Glutamatergic neuron (in vitro differentiated cells): ENCODE data around the gene GTPBP4. TPM values are rescaled to one million over a fixed set of nuclear protein-coding genes. Genes with fewer than 3 reads are reported as not detected.

Experiments
- DNase-seq: peaks from one replicate; pipeline ENCODE4 v3.0.0; 2022
- H3K27ac Mint-ChIP-seq: one replicate; pipeline ENCODE4 v1.8.0; 2020; ENCODE audit warnings: mild to moderate bottlenecking, mixed read lengths, inconsistent platforms; ENCODE audit not compliant: unreplicated experiment
- H3K27me3 Mint-ChIP-seq: one replicate; pipeline ENCODE4 v1.8.0; 2020; ENCODE audit warnings: mild to moderate bottlenecking, moderate library complexity, mixed read lengths, inconsistent platforms; ENCODE audit not compliant: unreplicated experiment
- H3K36me3 Mint-ChIP-seq: one replicate; pipeline ENCODE4 v1.8.0; 2020; ENCODE audit warnings: mild to moderate bottlenecking, mixed read lengths, inconsistent platforms; ENCODE audit not compliant: unreplicated experiment
- H3K4me1 Mint-ChIP-seq: one replicate; pipeline ENCODE4 v1.8.0; 2020; ENCODE audit warnings: mild to moderate bottlenecking, low read depth, mixed read lengths, inconsistent platforms; ENCODE audit not compliant: unreplicated experiment
- H3K4me3 Mint-ChIP-seq: one replicate; pipeline ENCODE4 v1.8.0; 2020; ENCODE audit warnings: mild to moderate bottlenecking, mixed read lengths, inconsistent platforms; ENCODE audit not compliant: unreplicated experiment
- H3K9me3 Mint-ChIP-seq: one replicate; pipeline ENCODE4 v1.8.0; 2020; ENCODE audit warnings: mild to moderate bottlenecking, moderate library complexity, mixed read lengths, inconsistent platforms; ENCODE audit not compliant: unreplicated experiment
- total RNA-seq: library from RNA; stranded (reverse); fragmentation: NEBNext Ultra II Directional; extraction: Animal tissue kit (Norgen Biotek cat#: 25700); gene quantifications from one replicate; pipeline ENCODE4 v1.2.1, GENCODE V29; 2021; ENCODE audit not compliant: unreplicated experiment
- TF ChIP-seq, protein P1 (sequence below): fragments of 200-600 bp; sonication (generic); IDR thresholded peaks from one replicate; pipeline ENCODE4 v1.5.0; 2021; ENCODE audit not compliant: partially characterized antibody, unreplicated experiment

GTPBP4 gene
- total RNA-seq, 1 donor from 2014 or later: 45.4 TPM

DNA sequence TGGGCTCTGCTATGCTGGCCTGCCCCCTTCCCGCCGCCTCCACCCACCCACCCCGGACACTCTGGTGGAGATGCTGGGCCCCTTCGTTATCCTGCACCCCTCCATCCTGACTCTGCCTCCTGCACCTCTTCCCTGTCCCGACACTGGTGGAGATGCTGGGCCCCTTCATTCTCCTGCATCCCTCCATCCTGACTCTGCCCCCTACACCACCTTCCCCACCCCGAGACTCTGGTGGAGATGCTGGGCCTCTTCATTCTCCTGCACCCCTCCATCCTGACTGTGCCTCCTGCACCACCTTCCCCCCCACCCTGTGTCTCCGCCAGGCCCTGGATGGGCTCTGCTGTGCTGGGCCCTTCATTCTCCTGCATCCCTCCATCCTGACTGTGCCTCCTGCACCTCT, 22.5 kb downstream of the GTPBP4 start:
- peaks cover 4% of the 10 kb centered on the region for H3K27me3 Mint-ChIP-seq
- H3K9me3 Mint-ChIP-seq: no peaks in the 10 kb centered on the region
- H3K36me3 Mint-ChIP-seq: no peaks in the 10 kb centered on the region
- DNase-seq: no peak
- TF ChIP-seq, protein P1, sequence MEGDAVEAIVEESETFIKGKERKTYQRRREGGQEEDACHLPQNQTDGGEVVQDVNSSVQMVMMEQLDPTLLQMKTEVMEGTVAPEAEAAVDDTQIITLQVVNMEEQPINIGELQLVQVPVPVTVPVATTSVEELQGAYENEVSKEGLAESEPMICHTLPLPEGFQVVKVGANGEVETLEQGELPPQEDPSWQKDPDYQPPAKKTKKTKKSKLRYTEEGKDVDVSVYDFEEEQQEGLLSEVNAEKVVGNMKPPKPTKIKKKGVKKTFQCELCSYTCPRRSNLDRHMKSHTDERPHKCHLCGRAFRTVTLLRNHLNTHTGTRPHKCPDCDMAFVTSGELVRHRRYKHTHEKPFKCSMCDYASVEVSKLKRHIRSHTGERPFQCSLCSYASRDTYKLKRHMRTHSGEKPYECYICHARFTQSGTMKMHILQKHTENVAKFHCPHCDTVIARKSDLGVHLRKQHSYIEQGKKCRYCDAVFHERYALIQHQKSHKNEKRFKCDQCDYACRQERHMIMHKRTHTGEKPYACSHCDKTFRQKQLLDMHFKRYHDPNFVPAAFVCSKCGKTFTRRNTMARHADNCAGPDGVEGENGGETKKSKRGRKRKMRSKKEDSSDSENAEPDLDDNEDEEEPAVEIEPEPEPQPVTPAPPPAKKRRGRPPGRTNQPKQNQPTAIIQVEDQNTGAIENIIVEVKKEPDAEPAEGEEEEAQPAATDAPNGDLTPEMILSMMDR: no peak
- no peaks in the 10 kb centered on the region for H3K4me1 Mint-ChIP-seq
- no peak overlapping the region for H3K4me3 Mint-ChIP-seq
- no peak overlapping the region for H3K27ac Mint-ChIP-seq

DNA sequence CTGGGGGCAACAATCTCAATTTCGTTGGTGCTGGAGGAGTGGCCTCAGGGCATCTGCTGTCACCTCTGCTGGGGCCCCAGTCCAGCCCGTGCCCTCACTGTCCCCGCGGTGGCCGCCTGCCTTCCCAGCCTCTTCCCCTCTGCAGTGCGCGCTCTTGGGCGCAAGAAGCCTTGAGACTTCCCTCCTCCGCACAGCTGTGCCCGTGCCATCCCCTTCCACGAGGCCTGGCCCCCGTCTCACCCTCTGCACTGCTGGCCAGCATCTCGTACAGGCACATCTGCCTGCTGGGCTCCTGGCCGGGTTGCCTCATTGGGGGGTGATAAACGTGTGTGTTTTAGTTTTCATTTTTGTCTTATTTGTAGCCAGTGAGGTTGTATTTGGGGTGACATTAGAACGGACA, 23.5 kb downstream of the GTPBP4 start:
- no peak overlapping the region for H3K27ac Mint-ChIP-seq
- no peak overlapping the region for H3K4me3 Mint-ChIP-seq
- H3K36me3 Mint-ChIP-seq: no peaks in the 10 kb centered on the region
- DNase-seq: no peak
- no peaks in the 10 kb centered on the region for H3K9me3 Mint-ChIP-seq
- TF ChIP-seq, protein P1: no peak
- no peaks in the 10 kb centered on the region for H3K4me1 Mint-ChIP-seq
- H3K27me3 Mint-ChIP-seq: peaks cover 4% of the 10 kb centered on the region

DNA sequence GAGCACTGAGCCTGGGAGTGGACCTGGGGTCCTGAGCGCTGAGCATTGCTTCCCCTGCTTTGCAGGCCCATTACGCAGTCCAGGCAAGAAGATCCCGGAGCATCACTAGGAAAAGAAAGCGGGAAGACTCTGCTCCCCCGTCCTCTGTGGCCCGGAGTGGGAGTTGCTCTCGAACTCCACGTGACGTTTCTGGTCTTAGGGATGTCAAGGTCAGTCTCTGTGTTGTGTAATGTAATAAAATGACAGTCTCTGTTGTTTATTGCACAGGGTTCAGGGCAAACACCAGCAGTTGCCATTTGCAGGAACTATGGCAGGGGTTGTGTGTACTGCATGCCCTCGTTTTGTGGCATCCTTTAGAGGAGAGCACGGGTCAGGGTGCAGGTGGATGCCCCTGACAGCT, 27.5 kb downstream of the GTPBP4 start:
- DNase-seq: no peak
- H3K27me3 Mint-ChIP-seq: peaks cover 4% of the 10 kb centered on the region
- no peak overlapping the region for H3K4me3 Mint-ChIP-seq
- H3K9me3 Mint-ChIP-seq: peaks cover 2% of the 10 kb centered on the region
- H3K27ac Mint-ChIP-seq: no peak overlapping the region
- no peaks in the 10 kb centered on the region for H3K36me3 Mint-ChIP-seq
- TF ChIP-seq, protein P1: no peak
- no peaks in the 10 kb centered on the region for H3K4me1 Mint-ChIP-seq

DNA sequence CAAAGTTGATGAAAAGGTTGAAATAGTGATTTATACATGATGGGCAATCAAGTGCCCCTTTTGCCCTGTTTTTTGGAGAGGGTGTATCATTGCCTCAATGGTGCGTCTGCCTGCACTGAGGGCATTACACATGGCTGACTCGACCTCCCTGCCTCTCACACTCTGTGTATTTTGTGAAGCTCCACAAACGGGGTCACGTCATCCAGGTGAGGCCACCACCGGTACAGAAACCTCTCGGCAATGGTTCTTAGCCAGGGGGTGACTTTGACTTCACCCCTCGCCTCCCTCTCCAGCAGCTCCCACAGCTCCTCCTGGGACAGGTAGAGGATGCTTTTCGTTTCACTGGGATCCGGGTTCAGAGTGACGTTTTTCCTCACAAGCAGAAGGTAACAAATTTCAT, 31.1 kb downstream of the GTPBP4 start:
- no peaks in the 10 kb centered on the region for H3K27me3 Mint-ChIP-seq
- H3K36me3 Mint-ChIP-seq: peaks cover 4% of the 10 kb centered on the region
- H3K4me1 Mint-ChIP-seq: no peaks in the 10 kb centered on the region
- peaks cover 3% of the 10 kb centered on the region for H3K9me3 Mint-ChIP-seq
- no peak overlapping the region for H3K27ac Mint-ChIP-seq
- H3K4me3 Mint-ChIP-seq: no peak overlapping the region
- TF ChIP-seq, protein P1: no peak
- no peak for DNase-seq

DNA sequence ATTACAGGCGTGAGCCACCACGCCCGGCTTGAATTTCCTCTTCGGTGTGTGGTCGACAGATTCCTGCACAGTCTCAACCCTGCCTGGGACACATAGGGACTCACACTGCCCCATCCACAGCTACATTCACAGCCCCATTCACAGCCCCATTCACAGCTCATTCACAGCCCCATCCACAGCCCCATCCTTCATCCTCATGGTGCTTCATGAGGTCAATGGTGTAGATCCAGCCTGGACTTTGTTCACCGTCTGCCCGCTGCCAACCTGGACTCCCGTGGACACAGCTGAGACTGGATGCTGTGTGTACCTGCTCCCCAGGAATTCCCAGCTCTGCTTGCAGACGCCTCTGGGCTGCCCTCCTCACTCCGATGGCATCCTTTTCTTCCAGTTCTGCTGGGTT, 32.2 kb downstream of the GTPBP4 start:
- TF ChIP-seq, protein P1: no peak
- Mint-ChIP-seq H3K27me3 (no peaks in the 10 kb centered on the region), H3K4me3 (no peak overlapping the region), H3K4me1 (no peaks in the 10 kb centered on the region), H3K36me3 (peaks cover 4% of the 10 kb centered on the region), H3K9me3 (peaks cover 3% of the 10 kb centered on the region), H3K27ac (no peak overlapping the region)
- DNase-seq: no peak
